GDM1 (cell line): ENCODE data around the gene RAI14.
"Not testable (repeated sequence)": the region's sequence is repeated elsewhere in the genome, so short reads cannot be mapped to it uniquely, and the experiment has no call there.

Experiments
- DNase-seq: peaks from one replicate; lab custom pipeline; 2025; lab: John Stamatoyannopoulos, UW

Gene RAI14

GRCh38 chr5:34699155-34700077 lies 43.3 kb downstream of the RAI14 start:
- DNase-seq: no peak

- no peak for DNase-seq
Observed at GRCh38 chr5:34700078-34700452, 43.9 kb downstream of the RAI14 start.

DNA sequence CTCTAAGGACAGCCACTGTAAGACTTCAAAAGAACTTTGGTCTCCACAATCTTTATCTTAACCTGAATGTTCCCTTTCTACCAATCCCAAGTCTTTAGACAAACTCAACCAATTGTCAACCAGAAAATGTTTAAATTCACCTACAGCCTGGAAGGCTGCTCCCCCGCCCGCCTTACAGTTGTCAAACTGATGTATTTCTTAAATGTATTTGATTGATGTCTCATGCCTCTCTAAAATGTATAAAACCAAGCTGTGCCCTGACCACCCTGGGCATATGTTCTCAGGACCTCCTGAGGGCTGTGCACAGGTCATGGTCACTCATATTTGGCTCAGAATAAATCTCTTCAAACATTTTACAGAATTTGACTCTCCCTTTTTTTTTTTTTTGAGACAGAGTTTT lies 45.3 kb downstream of the RAI14 start:
- not testable (repeated sequence) for DNase-seq

DNA sequence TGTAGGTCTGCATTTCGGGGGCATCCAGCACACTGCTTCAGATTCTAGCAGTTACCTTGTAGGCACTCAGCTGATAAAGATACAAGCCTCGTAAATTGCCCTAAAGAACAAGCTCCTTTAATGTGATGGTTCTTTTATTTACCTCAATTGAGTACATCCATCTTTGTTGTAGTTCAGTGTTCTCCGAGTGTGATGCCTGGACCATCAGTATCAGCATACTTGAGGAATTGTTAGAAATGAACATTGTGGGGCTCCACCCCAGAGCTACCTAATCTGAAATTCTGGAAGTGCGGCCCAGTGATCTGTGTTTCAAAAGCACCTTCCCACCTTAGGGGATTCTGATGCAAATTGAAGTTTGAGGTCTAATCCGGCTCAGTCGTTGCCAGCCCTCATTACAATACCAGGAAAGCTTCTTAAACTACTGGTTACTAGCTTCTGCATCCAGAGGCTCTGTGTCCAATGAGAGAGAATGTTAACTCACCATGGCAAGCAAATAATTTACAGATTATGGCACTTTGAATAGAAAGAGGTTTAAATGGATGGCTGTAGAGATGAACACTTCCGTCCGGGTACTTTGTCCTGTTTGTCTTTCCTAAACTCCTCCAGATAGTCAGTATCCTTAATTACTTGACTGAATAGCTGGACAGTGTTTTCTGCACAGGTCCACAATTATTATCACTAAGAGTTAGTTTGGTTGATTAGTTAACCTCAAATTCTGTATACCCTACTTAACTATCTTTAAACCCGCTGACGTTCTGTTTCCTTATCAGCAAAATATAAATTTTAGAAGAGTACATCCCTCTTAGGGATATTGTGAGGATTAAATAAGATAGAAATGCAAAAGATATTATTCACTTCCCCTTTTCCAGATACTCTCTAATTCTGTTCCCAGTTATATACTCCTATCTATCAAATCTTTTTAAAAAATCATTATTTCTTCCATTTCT lies 47.9 kb downstream of the RAI14 start:
- no peak for DNase-seq

GRCh38 chr5:34706084-34706483 lies 50.0 kb downstream of the RAI14 start:
- DNase-seq: no peak

- DNase-seq: no peak
Observed at GRCh38 chr5:34707451-34708107, 51.5 kb downstream of the RAI14 start.

GRCh38 chr5:34708777-34709176 lies 52.6 kb downstream of the RAI14 start:
- DNase-seq: no peak

- DNase-seq: no peak
Observed at GRCh38 chr5:34709861-34710673, 53.9 kb downstream of the RAI14 start.

- DNase-seq: no peak
Observed at GRCh38 chr5:34712565-34712964, 56.4 kb downstream of the RAI14 start.

DNA sequence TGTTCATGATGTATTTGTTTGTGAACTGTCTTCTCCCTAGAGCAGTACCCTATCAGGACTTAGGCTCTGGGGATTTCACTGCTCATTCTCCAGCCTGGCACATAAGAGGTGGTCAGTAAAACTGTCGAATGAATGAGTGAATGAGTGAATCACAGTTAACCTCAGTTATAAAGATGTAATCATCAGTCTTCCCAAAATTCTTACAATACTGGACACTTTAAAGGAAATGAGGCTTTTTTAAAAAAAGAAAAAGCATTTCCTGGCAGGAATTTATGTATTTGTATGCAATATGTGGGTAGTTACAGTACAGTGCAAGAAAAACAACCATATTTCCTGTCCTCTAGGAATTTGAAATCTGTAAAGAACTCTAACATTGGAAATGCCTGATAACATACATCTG lies 59.6 kb downstream of the RAI14 start:
- no peak for DNase-seq

DNA sequence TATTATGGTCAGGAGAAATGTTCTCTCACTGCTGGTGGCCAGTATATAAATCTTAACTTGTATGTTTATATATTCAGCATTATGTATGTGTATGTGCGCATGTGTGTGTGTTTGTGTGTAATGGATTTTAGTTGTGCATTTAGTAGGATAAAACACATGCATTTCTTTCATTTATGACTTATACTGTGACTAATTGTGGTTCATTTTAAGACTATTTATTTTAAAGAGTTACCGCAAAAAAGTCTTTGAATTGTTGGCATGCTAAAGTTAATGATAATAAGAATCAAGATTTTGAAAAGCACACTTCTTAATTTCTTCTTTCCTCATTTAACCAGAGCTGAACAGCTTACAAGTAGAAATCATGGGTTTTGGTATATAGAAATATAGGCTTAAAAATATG lies 60.9 kb downstream of the RAI14 start:
- no peak for DNase-seq

GRCh38 chr5:34717426-34718327 lies 61.5 kb downstream of the RAI14 start:
- DNase-seq: no peak

- DNase-seq: no peak
Observed at GRCh38 chr5:34718516-34718915, 62.4 kb downstream of the RAI14 start.

- DNase-seq: no peak
Observed at GRCh38 chr5:34719029-34719428, 62.9 kb downstream of the RAI14 start.

DNA sequence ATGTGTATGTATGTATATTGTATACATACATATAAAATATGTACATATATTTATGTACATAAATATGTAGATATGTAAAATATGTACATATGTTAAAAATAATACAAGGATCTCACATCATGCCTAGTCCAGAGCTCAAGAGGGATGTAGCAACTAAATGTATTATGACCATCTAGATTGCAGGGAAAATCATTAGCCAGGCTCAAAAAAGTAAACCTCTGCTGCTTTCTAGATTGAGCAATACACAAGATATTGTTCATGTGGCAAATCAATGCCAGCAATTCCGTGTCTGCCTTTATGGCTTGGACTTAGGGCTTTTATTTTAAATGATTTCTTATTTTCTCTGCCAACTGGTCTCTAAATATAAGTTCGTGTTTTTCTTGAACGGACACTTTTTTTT lies 65.2 kb downstream of the RAI14 start:
- no peak for DNase-seq

DNA sequence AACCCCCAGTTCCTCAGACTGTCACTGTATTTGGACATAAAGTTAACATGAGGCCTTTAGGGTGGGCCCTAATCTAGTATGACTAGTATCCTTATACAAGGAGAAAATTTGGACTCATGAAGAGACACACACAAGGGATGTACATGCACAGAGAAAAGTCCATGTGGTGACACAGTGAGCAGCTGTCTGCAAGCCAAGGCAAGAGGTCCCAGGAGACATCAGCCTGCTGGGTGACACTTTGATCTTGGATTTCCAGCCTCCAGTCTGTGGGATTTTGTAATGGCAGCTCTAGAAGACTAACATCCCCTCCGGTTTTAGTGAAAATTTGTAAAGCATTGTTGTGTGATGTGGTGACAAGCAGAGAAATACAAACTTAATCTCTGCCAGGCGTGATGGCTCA lies 66.1 kb downstream of the RAI14 start:
- no peak for DNase-seq

DNA sequence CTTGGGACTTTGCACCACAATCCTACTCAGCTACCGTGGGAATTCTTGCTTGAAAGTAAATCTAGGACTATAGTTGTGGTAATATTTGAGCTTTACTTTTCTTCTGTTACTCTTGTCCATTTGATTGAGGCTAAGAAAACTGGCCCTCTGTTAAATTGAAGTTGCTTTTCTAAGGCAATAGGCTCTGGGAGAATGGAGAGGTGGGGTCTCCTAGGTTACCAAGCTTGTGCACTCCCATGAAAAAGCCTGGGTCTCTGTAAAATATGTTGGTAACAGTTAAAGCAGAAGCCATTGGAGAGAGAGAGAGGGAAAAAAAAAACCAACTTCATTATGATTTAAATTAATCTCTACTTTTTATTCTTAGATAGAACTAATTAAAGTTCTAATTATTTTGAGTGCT lies 68.6 kb downstream of the RAI14 start:
- no peak for DNase-seq

GRCh38 chr5:34727166-34727749 lies 71.1 kb downstream of the RAI14 start:
- DNase-seq: not testable (repeated sequence)

GRCh38 chr5:34728236-34728635 lies 72.1 kb downstream of the RAI14 start:
- DNase-seq: no peak
